Pancreas (tissue), 10 donors: ENCODE data around the gene TSSK3. TPM values are rescaled to one million over a fixed set of nuclear protein-coding genes. Genes with fewer than 3 reads are reported as not detected.

Experiments
- ATAC-seq, 4 donors: fragments of 200-7000 bp; cut with Tn5 transposase; one replicate each; pipeline versions ENCODE4 v1.8.0 to v1.9.1; 2020; ENCODE audit warnings: mild to moderate bottlenecking in 4 of 4, moderate library complexity in 4 of 4
- DNase-seq, 6 donors: peaks; one replicate each; pipeline ENCODE4 v3.0.0-alpha.2; 2020
- FAIRE-seq: peaks from 2 replicates; lab custom pipeline; 2012; peaks lifted over from hg19 to GRCh38; lab: Jason Lieb, UNC
- H3K27ac ChIP-seq, 4 donors: fragments of 200-600 bp; sonication (generic); 1 replicate in 3 of 4; 2 replicates in 1 of 4; pipeline versions ENCODE4 v1.5.0 to v1.8.0; 2020
- H3K27me3 ChIP-seq, 4 donors: fragments of 200-600 bp; one replicate each; pipeline ENCODE4 v1.8.0; 2021
- H3K36me3 ChIP-seq, 3 donors: fragments of 200-600 bp; sonication (generic) in 1 of 3; one replicate each; pipeline versions ENCODE4 v1.5.0 to v1.8.0; 2020 to 2021
- H3K4me1 ChIP-seq, 3 donors: fragments of 200-600 bp; one replicate each; pipeline ENCODE4 v1.8.0; 2021
- H3K4me3 ChIP-seq, 4 donors: fragments of 200-600 bp; sonication (generic) in 2 of 4; one replicate each; pipeline versions ENCODE4 v1.5.0 to v1.8.0; 2020 to 2021
- H3K9me3 ChIP-seq, 4 donors: fragments of 200-600 bp; one replicate each; pipeline ENCODE4 v1.8.0; 2021
- WGBS, 2 donors: extraction: QIAGEN DNeasy Blood & Tissue Kit; methylation state at CpG; one replicate each; pipeline ENCODE4 v1.1.7; 2013; 5-methylcytosine and 5-hydroxymethylcytosine counted together
- intact Hi-C, 3 donors: fragments of 100-400 bp; cut with DNase I; formaldehyde crosslinking; loops; one replicate each; pipeline versions ENCODE4 v1.11.1 to v1.14.2; 2022
- polyA plus RNA-seq, 2 donors: library from polyadenylated mRNA; stranded (reverse); fragments of 200-250 nt; gene quantifications; one replicate each; pipeline ENCODE4 v1.2.3, GENCODE V29; 2013
- total RNA-seq, 6 donors: library from RNA; stranded (reverse); fragmentation: NEBNext Ultra II Directional in 4 of 6; extraction: Animal tissue kit (Norgen Biotek cat#: 25700) in 4 of 6; gene quantifications; one replicate each; pipeline versions ENCODE4 v1.2.1 to v1.2.4, GENCODE V29; 2021 to 2023
- TF ChIP-seq, protein P1 (sequence below), 4 donors: fragments of 200-600 bp; sonication (generic) in 3 of 4; IDR thresholded peaks; one replicate each; pipeline versions ENCODE4 v1.5.0 to v1.8.0; 2021; ENCODE audit warnings: antibody characterized with exemption in 4 of 4
- donor health status: healthy with polysubstance abuse.
- donor health status: DM: no; HTN: no; CAD: no; lungs with moderate emphysema.
- donor health status: DM: no; HTN: no; CAD: no.
- donor health status: control.
- donor health status: control.
- donor health status: Bipolar disorder and iron deficiency.
- donor health status: DM: yes; HTN: yes; CAD: no.
- donor health status: DM: no; HTN: no; CAD: no.
- donor health status: DM: no; HTN: no; CAD: no.
- donor health status: DM: yes; HTN: yes; CAD: no.

The TSSK3 gene
- total and polyA plus RNA-seq, 8 donors = 0.35 to 2.5 (median 1.3) TPM

DNA sequence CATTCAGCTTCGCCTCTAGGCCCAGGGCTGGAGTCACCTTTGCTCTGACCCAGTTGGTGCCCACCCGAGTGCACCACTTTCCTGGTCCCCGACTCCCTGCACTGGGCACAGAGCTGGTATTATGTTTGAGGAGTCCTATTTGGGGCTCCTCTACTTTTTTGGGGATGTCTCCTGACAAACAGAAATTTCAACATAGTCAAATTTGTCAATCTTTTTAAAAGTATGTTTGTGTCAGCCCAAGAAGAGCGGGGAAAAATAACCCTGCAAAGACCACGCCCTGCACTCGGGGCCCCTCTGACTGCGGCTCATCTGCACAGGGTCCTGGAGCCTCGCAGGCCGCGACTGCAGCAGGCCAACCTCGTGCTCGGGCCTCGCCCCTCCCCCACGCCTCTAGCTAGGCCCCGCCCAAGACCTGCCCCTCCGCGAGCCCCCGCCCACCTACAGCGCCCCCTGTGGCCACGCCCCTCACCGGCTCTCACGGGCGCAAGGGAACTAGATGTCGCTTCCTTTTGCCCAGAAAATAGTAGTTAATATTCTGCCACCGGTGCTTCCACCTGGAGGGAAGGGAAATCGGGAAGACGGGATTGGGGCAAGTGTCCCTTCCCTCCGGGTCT lies 11.4 kb upstream of the TSSK3 start:
- H3K36me3 ChIP-seq = no peaks in the 10 kb centered on the region
- no peaks in the 10 kb centered on the region for H3K27me3 ChIP-seq
- TF ChIP-seq, protein P1, sequence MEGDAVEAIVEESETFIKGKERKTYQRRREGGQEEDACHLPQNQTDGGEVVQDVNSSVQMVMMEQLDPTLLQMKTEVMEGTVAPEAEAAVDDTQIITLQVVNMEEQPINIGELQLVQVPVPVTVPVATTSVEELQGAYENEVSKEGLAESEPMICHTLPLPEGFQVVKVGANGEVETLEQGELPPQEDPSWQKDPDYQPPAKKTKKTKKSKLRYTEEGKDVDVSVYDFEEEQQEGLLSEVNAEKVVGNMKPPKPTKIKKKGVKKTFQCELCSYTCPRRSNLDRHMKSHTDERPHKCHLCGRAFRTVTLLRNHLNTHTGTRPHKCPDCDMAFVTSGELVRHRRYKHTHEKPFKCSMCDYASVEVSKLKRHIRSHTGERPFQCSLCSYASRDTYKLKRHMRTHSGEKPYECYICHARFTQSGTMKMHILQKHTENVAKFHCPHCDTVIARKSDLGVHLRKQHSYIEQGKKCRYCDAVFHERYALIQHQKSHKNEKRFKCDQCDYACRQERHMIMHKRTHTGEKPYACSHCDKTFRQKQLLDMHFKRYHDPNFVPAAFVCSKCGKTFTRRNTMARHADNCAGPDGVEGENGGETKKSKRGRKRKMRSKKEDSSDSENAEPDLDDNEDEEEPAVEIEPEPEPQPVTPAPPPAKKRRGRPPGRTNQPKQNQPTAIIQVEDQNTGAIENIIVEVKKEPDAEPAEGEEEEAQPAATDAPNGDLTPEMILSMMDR (IDR thresholded peaks at IDR 0.05) = peak; percentile 20 to 44 (median 38)
- peak overlapping the region; percentile 63 to 79 (median 74) for H3K4me3 ChIP-seq
- 22 to 23% methylated on average over 27 to 28 of the region's 28 CpGs for WGBS, 2 donors
- H3K4me1 ChIP-seq = peaks cover 0 to 17% (median 14%) of the 10 kb centered on the region in 3 donors
- intact Hi-C loops = no loop called here
- H3K27ac ChIP-seq = peak overlapping the region; percentile 88 to 95 (median 94)
- ATAC-seq (peak; percentile 68 to 78 (median 74)), DNase-seq (peak in 4 of 6 donors; percentile 37 to 92 (median 90)), FAIRE-seq (no peak)
- H3K9me3 ChIP-seq = no peaks in the 10 kb centered on the region

DNA sequence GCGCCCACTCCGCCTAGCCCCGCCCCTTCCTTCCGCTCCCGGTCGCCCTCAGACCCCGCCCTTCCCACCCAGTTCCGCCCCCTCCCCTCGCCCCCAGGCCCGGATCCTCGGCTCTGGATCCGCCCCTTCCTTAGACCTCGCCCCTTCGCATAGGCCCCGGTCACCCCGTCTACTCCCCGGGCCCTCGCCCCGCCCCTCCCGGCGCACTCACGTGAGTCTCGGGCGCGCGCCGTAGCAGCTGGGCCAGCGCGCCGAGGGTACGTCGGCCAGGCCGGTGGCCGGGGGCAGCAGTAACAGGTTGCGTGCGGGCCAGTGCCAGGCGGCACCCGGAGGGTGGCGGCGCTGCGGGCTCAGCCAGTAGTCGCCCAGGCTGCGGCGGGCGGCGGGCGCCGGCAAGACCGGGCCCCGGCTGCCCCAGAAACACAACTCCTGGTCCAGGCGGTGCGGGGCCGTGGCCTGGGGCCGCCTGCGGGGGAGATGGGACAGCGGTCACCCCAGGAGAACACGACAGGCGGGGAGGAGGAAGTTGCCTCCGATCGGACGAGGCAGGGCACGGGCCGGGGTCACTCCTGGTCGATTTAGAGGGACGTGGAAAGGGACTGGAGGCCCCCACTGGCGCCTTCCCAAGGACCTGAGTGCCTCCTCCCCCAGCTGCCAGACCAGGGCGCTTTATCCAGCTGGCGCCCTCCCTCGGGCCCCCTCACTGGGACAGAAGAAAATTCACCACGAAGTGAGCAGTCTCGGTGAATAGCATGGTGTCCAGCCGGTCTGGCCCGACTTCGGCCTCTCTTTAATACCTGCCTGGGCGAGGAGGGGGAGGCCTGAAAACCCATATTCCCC lies 10.7 kb upstream of the TSSK3 start:
- peak; percentile 93 to 94 (median 94) for ATAC-seq
- peak; percentile 95 to 99 (median 96) for DNase-seq
- peak overlapping the region; percentile 63 to 79 (median 74) for H3K4me3 ChIP-seq
- 0 to 1% methylated on average over 65 to 75 of the region's 75 CpGs for WGBS, 2 donors
- no peaks in the 10 kb centered on the region for H3K9me3 ChIP-seq
- no peaks in the 10 kb centered on the region for H3K36me3 ChIP-seq
- no peaks in the 10 kb centered on the region for H3K27me3 ChIP-seq
- peak overlapping the region; percentile 88 to 95 (median 94) for H3K27ac ChIP-seq
- H3K4me1 ChIP-seq = peaks cover 0 to 17% (median 14%) of the 10 kb centered on the region in 3 donors
- TF ChIP-seq, protein P1 (IDR thresholded peaks at IDR 0.05) = no peak
- FAIRE-seq = no peak
- intact Hi-C loops = no loop called here

DNA sequence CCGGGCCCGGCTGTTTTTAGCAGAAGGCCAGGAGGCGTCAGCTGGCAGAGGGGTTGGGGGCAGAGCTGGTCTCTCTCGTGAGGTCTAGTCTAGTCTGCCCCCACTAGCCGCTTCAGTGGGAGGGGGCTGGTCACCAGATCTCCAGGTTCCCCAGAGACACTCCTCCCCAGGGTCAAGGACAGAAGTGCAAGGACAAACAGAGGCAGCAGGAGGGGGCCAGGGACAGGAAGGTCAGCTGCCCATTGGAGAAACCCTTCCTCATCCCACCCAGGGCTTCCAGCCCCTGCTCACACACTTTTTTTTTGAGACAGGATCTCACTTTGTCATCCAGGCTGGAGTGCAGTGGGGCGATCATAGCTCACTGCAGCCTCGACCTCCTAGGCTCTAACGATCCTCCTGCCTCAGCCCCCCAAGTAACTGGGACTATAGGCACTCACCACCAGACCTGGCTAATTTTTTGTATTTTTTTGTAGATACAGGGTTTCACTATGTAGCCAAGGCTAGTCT lies 10.0 kb upstream of the TSSK3 start:
- TF ChIP-seq, protein P1 (IDR thresholded peaks at IDR 0.05) = no peak
- intact Hi-C loops = no loop called here
- WGBS, 2 donors = 23 to 24% methylated on average over 8 of the region's 8 CpGs
- peak overlapping the region; percentile 88 to 95 (median 94) for H3K27ac ChIP-seq
- H3K27me3 ChIP-seq = no peaks in the 10 kb centered on the region
- no peak for FAIRE-seq
- no peak for DNase-seq
- H3K4me3 ChIP-seq = peak overlapping the region; percentile 63 to 79 (median 74)
- no peak for ATAC-seq
- H3K4me1 ChIP-seq = peaks cover 0 to 17% (median 14%) of the 10 kb centered on the region in 3 donors
- no peaks in the 10 kb centered on the region for H3K36me3 ChIP-seq
- no peaks in the 10 kb centered on the region for H3K9me3 ChIP-seq

DNA sequence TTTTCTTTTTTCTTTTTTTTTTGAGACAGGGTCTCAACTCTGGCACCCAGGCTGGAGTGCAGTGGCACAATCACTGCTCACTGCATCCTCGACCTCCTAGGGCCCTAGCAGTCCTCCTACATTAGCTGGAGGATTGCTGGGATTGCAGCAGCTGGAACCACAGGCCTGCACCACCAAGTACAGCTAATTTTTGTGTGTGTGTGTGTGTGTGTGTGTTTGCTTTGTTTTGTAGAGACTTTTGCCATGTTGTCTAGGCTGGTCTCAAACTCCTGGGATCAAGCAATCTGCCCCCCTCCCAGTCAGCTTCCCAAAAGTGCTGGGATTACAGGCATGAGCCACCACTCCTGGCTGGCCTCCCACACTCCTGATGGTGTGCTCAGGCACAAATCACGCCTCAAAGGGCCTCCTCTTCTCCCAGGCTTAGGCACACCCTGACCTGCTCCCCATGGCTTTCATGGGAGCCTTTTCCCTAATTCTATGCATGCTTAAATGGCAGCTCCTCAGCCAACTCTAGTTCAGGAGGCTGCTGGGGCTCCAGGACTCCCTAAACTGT lies 9.4 kb upstream of the TSSK3 start:
- FAIRE-seq (no peak), DNase-seq (peak in 1 of 6 donors; percentile 20), ATAC-seq (no peak)
- Histone ChIP-seq H3K4me3 (peak overlapping the region in 2 of 4 donors; percentile 72 to 79), H3K4me1 (peaks cover 0 to 17% (median 14%) of the 10 kb centered on the region in 3 donors), H3K27me3 (no peaks in the 10 kb centered on the region), H3K9me3 (no peaks in the 10 kb centered on the region), H3K36me3 (no peaks in the 10 kb centered on the region), H3K27ac (no peak overlapping the region)
- intact Hi-C loops = no loop called here
- WGBS, 2 donors = 47 to 53% methylated on average over 2 of the region's 2 CpGs
- TF ChIP-seq, protein P1 (IDR thresholded peaks at IDR 0.05) = no peak
